ENCODE results near the gene FOXP1. TPM values are rescaled to one million over a fixed set of nuclear protein-coding genes. Genes with fewer than 3 reads are reported as not detected.
A peak's percentile ranks its signal among the peaks of the same experiment; 100 is the strongest.
"Not testable (repeated sequence)": the region's sequence is repeated elsewhere in the genome, so short reads cannot be mapped to it uniquely, and the experiment has no call there.

Gene FOXP1
- total and polyA plus RNA-seq, 7 experiments from 2014 or later = 104 to 537 (median 444) TPM

GRCh38 chr3:71327936-71328335 is 255.6 kb downstream of the FOXP1 start:
- no peak overlapping the region for H3K4me3 Mint-ChIP-seq
- Histone ChIP-seq H3K36me3 (ENCODE audit: control insufficient read depth in 2 of 3, insufficient read depth in 3 of 3, low read length in 3 of 3) (peaks cover 0 to 27% (median 2%) of the 10 kb centered on the region in 3 experiments), H3K4me1 (ENCODE audit: control insufficient read depth in 2 of 2, insufficient read depth in 2 of 2, low read length in 2 of 2) (no peaks in the 10 kb centered on the region), H3K27ac (ENCODE audit: low read depth, low read length) (no peak overlapping the region), H3K9me3 (ENCODE audit: control insufficient read depth in 2 of 3, low read length in 3 of 3) (peaks cover 0 to 5% (median 0%) of the 10 kb centered on the region in 3 experiments), H3K4me3 (ENCODE audit: low read length) (no peak overlapping the region), H3K27me3 (ENCODE audit: control insufficient read depth in 2 of 2, insufficient read depth in 2 of 2, low read length in 2 of 2) (no peaks in the 10 kb centered on the region)
- ATAC-seq (no peak), DNase-seq (no peak)
- H3K27ac Mint-ChIP-seq = peak overlapping the region in 5 of 9 donors; percentile 26 to 82 (median 61)
- intact Hi-C loops (cut with micrococcal nuclease) = no loop called here
- H3K36me3 Mint-ChIP-seq = peaks cover 20 to 69% (median 54%) of the 10 kb centered on the region in 5 donors
- H3K27me3 Mint-ChIP-seq = no peaks in the 10 kb centered on the region
- peaks cover 0 to 54% (median 46%) of the 10 kb centered on the region in 7 donors for H3K4me1 Mint-ChIP-seq
- H3K9me3 Mint-ChIP-seq = peaks cover 0 to 10% (median 2%) of the 10 kb centered on the region in 11 donors
- CTCF ChIA-PET = no interaction called here
- POLR2A ChIA-PET = no interaction called here

- Mint-ChIP-seq H3K36me3 (peaks cover 14 to 62% (median 47%) of the 10 kb centered on the region in 5 donors), H3K27me3 (no peaks in the 10 kb centered on the region), H3K4me1 (peaks cover 0 to 57% (median 51%) of the 10 kb centered on the region in 7 donors), H3K9me3 (peaks cover 0 to 6% (median 2%) of the 10 kb centered on the region in 11 donors), H3K4me3 (no peak overlapping the region), H3K27ac (peak overlapping the region in 4 of 9 donors; percentile 7 to 62 (median 26))
- no peak for DNase-seq
- ChIA-PET POLR2A (interaction anchor here (1.5 kb wide), 1 partner anchor 14 kb away, joined by 3 read pairs; no protein-coding TSS in a partner anchor), CTCF (no interaction called here)
- Histone ChIP-seq H3K4me3 (ENCODE audit: low read length) (no peak overlapping the region), H3K27ac (ENCODE audit: low read depth, low read length) (no peak overlapping the region), H3K9me3 (ENCODE audit: control insufficient read depth in 2 of 3, low read length in 3 of 3) (peaks cover 0 to 2% (median 0%) of the 10 kb centered on the region in 3 experiments), H3K36me3 (ENCODE audit: control insufficient read depth in 2 of 3, insufficient read depth in 3 of 3, low read length in 3 of 3) (peaks cover 0 to 13% (median 0%) of the 10 kb centered on the region in 3 experiments), H3K4me1 (ENCODE audit: control insufficient read depth in 2 of 2, insufficient read depth in 2 of 2, low read length in 2 of 2) (no peaks in the 10 kb centered on the region), H3K27me3 (ENCODE audit: control insufficient read depth in 2 of 2, insufficient read depth in 2 of 2, low read length in 2 of 2) (no peaks in the 10 kb centered on the region)
- intact Hi-C loops (cut with micrococcal nuclease) = no loop called here
- no peak for ATAC-seq
These were observed 257.8 kb downstream of the FOXP1 start for GRCh38 chr3:71325715-71326114.

- H3K4me1 Mint-ChIP-seq = peaks cover 0 to 44% (median 37%) of the 10 kb centered on the region in 7 donors
- H3K4me1 ChIP-seq (ENCODE audit: control insufficient read depth in 2 of 2, insufficient read depth in 2 of 2, low read length in 2 of 2); DNase-seq; H3K4me3 Mint-ChIP-seq; H3K27me3 ChIP-seq (ENCODE audit: control insufficient read depth in 2 of 2, insufficient read depth in 2 of 2, low read length in 2 of 2); H3K36me3 ChIP-seq (ENCODE audit: control insufficient read depth in 2 of 3, insufficient read depth in 3 of 3, low read length in 3 of 3); H3K9me3 ChIP-seq (ENCODE audit: control insufficient read depth in 2 of 3, low read length in 3 of 3); H3K4me3 ChIP-seq (ENCODE audit: low read length); H3K27me3 Mint-ChIP-seq; ATAC-seq; H3K9me3 Mint-ChIP-seq; H3K27ac ChIP-seq (ENCODE audit: low read depth, low read length); intact Hi-C loops (cut with micrococcal nuclease): not testable (repeated sequence)
- ChIA-PET CTCF (interaction anchor here (0.6 kb wide), 1 partner anchor 304 kb away, joined by 5 read pairs; no protein-coding TSS in a partner anchor), POLR2A (interaction anchor here (1.5 kb wide), 1 partner anchor 12 kb away, joined by 3 read pairs; no protein-coding TSS in a partner anchor)
- H3K36me3 Mint-ChIP-seq = peaks cover 7 to 47% (median 33%) of the 10 kb centered on the region in 5 donors
- H3K27ac Mint-ChIP-seq = peak overlapping the region in 1 of 9 donors; percentile 34
These were observed 259.3 kb downstream of the FOXP1 start for GRCh38 chr3:71324224-71324623.

GRCh38 chr3:71323558-71323957 is 260.0 kb downstream of the FOXP1 start:
- Histone ChIP-seq H3K4me3 (ENCODE audit: low read length) (no peak overlapping the region), H3K9me3 (ENCODE audit: control insufficient read depth in 2 of 3, low read length in 3 of 3) (no peaks in the 10 kb centered on the region), H3K27ac (ENCODE audit: low read depth, low read length) (no peak overlapping the region), H3K27me3 (ENCODE audit: control insufficient read depth in 2 of 2, insufficient read depth in 2 of 2, low read length in 2 of 2) (no peaks in the 10 kb centered on the region), H3K36me3 (ENCODE audit: control insufficient read depth in 2 of 3, insufficient read depth in 3 of 3, low read length in 3 of 3) (peaks cover 0 to 3% (median 0%) of the 10 kb centered on the region in 3 experiments), H3K4me1 (ENCODE audit: control insufficient read depth in 2 of 2, insufficient read depth in 2 of 2, low read length in 2 of 2) (peaks cover 0 to 7% of the 10 kb centered on the region in 2 donors)
- Mint-ChIP-seq H3K4me3 (no peak overlapping the region), H3K27ac (peak overlapping the region in 3 of 9 donors; percentile 33 to 83 (median 46)), H3K27me3 (peaks cover 0 to 2% (median 0%) of the 10 kb centered on the region in 5 donors), H3K9me3 (peaks cover 0 to 3% (median 0%) of the 10 kb centered on the region in 11 donors), H3K36me3 (peaks cover 7 to 42% (median 33%) of the 10 kb centered on the region in 5 donors), H3K4me1 (peaks cover 0 to 42% (median 36%) of the 10 kb centered on the region in 7 donors)
- no peak for DNase-seq
- ChIA-PET POLR2A (no interaction called here), CTCF (no interaction called here)
- intact Hi-C loops (cut with micrococcal nuclease) = no loop called here
- no peak for ATAC-seq

GRCh38 chr3:71322154-71322553 is 261.4 kb downstream of the FOXP1 start:
- Mint-ChIP-seq H3K4me3 (no peak overlapping the region), H3K27ac (peak overlapping the region in 7 of 9 donors; percentile 5 to 83 (median 60)), H3K36me3 (peaks cover 2 to 32% (median 23%) of the 10 kb centered on the region in 5 donors), H3K27me3 (peaks cover 0 to 3% (median 0%) of the 10 kb centered on the region in 5 donors), H3K4me1 (peaks cover 3 to 38% (median 29%) of the 10 kb centered on the region in 7 donors), H3K9me3 (peaks cover 0 to 3% (median 0%) of the 10 kb centered on the region in 11 donors)
- H3K9me3 ChIP-seq (ENCODE audit: control insufficient read depth in 2 of 3, low read length in 3 of 3) = no peaks in the 10 kb centered on the region
- intact Hi-C loops (cut with micrococcal nuclease) = loop anchor here in 1 of 2 donors (1.0 kb wide), 1 partner anchor 10 kb away; no protein-coding TSS in a partner anchor
- ATAC-seq (no peak), DNase-seq (no peak)
- no peak overlapping the region for H3K4me3 ChIP-seq (ENCODE audit: low read length)
- no peaks in the 10 kb centered on the region for H3K27me3 ChIP-seq (ENCODE audit: control insufficient read depth in 2 of 2, insufficient read depth in 2 of 2, low read length in 2 of 2)
- no peaks in the 10 kb centered on the region for H3K36me3 ChIP-seq (ENCODE audit: control insufficient read depth in 2 of 3, insufficient read depth in 3 of 3, low read length in 3 of 3)
- ChIA-PET POLR2A (interaction anchor here (0.9 kb wide), 1 partner anchor 15 kb away, joined by 3 read pairs; no protein-coding TSS in a partner anchor), CTCF (no interaction called here)
- no peak overlapping the region for H3K27ac ChIP-seq (ENCODE audit: low read depth, low read length)
- peaks cover 0 to 21% of the 10 kb centered on the region in 2 donors for H3K4me1 ChIP-seq (ENCODE audit: control insufficient read depth in 2 of 2, insufficient read depth in 2 of 2, low read length in 2 of 2)

GRCh38 chr3:71319771-71320170 is 263.8 kb downstream of the FOXP1 start:
- ATAC-seq = no peak
- H3K9me3 ChIP-seq (ENCODE audit: control insufficient read depth in 2 of 3, low read length in 3 of 3) = no peaks in the 10 kb centered on the region

More at GRCh38 chr3:71319771-71320170, 263.8 kb downstream of the FOXP1 start:
- H3K4me3 ChIP-seq (ENCODE audit: low read length) = no peak overlapping the region
- Mint-ChIP-seq H3K36me3 (peaks cover 2 to 20% (median 8%) of the 10 kb centered on the region in 5 donors), H3K4me1 (peaks cover 3 to 43% (median 34%) of the 10 kb centered on the region in 7 donors), H3K9me3 (peaks cover 0 to 3% (median 0%) of the 10 kb centered on the region in 11 donors), H3K27me3 (peaks cover 0 to 3% (median 0%) of the 10 kb centered on the region in 5 donors), H3K4me3 (no peak overlapping the region), H3K27ac (no peak overlapping the region)
- no peak overlapping the region for H3K27ac ChIP-seq (ENCODE audit: low read depth, low read length)
- CTCF ChIA-PET = no interaction called here
- H3K27me3 ChIP-seq (ENCODE audit: control insufficient read depth in 2 of 2, insufficient read depth in 2 of 2, low read length in 2 of 2) = no peaks in the 10 kb centered on the region
- H3K36me3 ChIP-seq (ENCODE audit: control insufficient read depth in 2 of 3, insufficient read depth in 3 of 3, low read length in 3 of 3) = no peaks in the 10 kb centered on the region
- intact Hi-C loops (cut with micrococcal nuclease) = loop anchor here in 1 of 2 donors (2.0 kb wide), 1 partner anchor 13 kb away; no protein-coding TSS in a partner anchor
- DNase-seq = no peak
- POLR2A ChIA-PET = no interaction called here
- H3K4me1 ChIP-seq (ENCODE audit: control insufficient read depth in 2 of 2, insufficient read depth in 2 of 2, low read length in 2 of 2) = peaks cover 0 to 39% of the 10 kb centered on the region in 2 donors

Measured in naive thymus-derived CD4-positive, alpha-beta T cell (primary cell).